Thyroid gland (tissue), 4 donors: Measurements from ENCODE around the gene MRPS18C. TPM values are rescaled to one million over a fixed set of nuclear protein-coding genes. Genes with fewer than 3 reads are reported as not detected.
"Not testable (repeated sequence)": the region's sequence is repeated elsewhere in the genome, so short reads cannot be mapped to it uniquely, and the experiment has no call there.

Source experiments
- DNase-seq, 2 donors: peaks; one replicate each; pipeline ENCODE4 v3.0.0-alpha.2; 2019
- H3K27ac ChIP-seq, 3 donors: fragments of 200-600 bp; sonication (generic); 1 replicate in 2 of 3; 2 replicates in 1 of 3; pipeline ENCODE4 v1.5.1; 2016 to 2019; ENCODE audit warnings: mild to moderate bottlenecking in 1 of 3, moderate library complexity in 1 of 3
- H3K27me3 ChIP-seq: fragments of 200-600 bp; sonication (generic); one replicate; pipeline ENCODE4 v1.5.1; 2019
- H3K36me3 ChIP-seq, 2 donors: fragments of 200-600 bp; sonication (generic); one replicate each; pipeline ENCODE4 v1.5.1; 2016 to 2019
- H3K4me1 ChIP-seq, 2 donors: fragments of 200-600 bp; sonication (generic); one replicate each; pipeline ENCODE4 v1.5.1; 2017 to 2019
- H3K4me3 ChIP-seq, 3 donors: fragments of 200-600 bp; sonication (generic); replicated peaks in 1 of 3; 1 replicate in 2 of 3; 2 replicates in 1 of 3; pipeline ENCODE4 v1.5.1; 2016; ENCODE audit warnings: mild to moderate bottlenecking in 1 of 3
- H3K9me3 ChIP-seq: fragments of 200-600 bp; sonication (generic); one replicate; pipeline ENCODE4 v1.5.1; 2017
- POLR2A ChIP-seq, 2 donors: fragments of 450-650 bp; IDR thresholded peaks; one replicate each; pipeline ENCODE4 v1.6.1; 2017; ENCODE audit warnings: antibody characterized with exemption in 2 of 2, mild to moderate bottlenecking in 2 of 2, moderate library complexity in 1 of 2
- WGBS, 2 donors: methylation state at CpG; one replicate each; pipeline ENCODE4 v1.1.5; 2017; 5-methylcytosine and 5-hydroxymethylcytosine counted together
- intact Hi-C: fragments of 100-400 bp; cut with DNase I; formaldehyde crosslinking; loops from one replicate; pipeline ENCODE4 v1.15.1; 2023
- total RNA-seq, 4 donors: library from RNA; depleted of rRNA; stranded (reverse); fragments of >200 nt; gene quantifications; one replicate each; pipeline ENCODE4 v1.2.3, GENCODE V29; 2016
- TF ChIP-seq, protein P1 (sequence below), 6 experiments: fragments of 200-600 bp in 3 of 6; fragments of 450-650 bp in 3 of 6; sonication (generic) in 3 of 6; IDR thresholded peaks; one replicate each; pipeline ENCODE4 v1.5.1; 2016 to 2019; ENCODE audit warnings: antibody characterized with exemption in 6 of 6, mild to moderate bottlenecking in 2 of 6, inconsistent platforms in 1 of 6, moderate library complexity in 1 of 6

MRPS18C gene
- total RNA-seq, 4 donors from 2014 or later, result 21.6 to 25.9 (median 22.3) TPM

DNA sequence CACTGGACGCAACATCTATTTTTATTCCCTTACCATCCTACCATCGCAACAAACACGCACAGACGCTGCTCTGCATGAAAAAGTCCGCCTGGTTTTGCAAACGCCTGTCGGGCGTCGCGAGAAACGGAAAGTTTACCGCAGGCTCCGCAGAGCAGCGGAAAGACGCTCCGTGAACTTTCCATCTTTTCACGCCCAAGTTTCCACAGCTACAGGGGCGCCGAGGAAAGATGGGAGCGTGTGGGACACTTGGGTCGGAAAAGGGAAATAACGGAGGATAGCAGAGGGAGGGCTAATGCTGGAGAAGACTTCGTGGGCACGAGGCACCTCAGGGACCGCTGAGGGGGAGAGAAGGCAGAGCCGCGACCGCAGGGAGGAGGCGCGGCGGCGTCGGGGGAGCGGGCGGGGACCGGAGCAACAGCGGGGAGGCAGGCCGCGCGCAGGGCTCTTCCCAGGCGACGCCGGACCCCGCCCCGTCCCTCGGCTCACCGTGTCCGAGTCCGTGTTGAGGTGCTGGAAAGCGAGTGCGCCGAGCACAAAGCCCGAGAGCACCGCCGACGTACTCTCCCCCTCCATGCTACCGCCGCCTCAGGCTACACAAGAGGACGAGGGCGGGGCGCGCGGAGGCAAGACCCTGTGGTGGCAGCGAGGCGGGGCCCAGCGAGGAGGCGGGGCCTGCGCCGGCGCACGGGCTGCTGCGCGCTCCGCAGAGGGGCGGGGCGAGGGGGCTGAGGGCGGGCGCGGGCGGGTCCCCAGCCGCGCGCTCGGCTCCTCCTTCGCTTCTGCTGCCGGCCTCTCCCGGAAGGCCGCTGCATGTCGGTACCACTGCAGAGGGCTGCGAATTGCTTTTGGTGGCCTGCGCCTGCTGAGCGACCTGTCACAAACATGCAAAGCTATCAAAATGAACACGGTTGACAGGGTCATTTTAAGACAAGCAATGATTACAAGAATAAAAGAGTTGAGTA is 28.9 kb downstream of the MRPS18C start, which contains the start of gene ABRAXAS1:
Gene ABRAXAS1 (minus strand): TSS at position 601 of the 962 bp plus-strand sequence. CDS start 28 bp downstream, at position 573.
- TF ChIP-seq POLR2A (IDR thresholded peaks at IDR 0.05), result peak in 1 of 2 donors; percentile 97
- TF ChIP-seq, protein P1, sequence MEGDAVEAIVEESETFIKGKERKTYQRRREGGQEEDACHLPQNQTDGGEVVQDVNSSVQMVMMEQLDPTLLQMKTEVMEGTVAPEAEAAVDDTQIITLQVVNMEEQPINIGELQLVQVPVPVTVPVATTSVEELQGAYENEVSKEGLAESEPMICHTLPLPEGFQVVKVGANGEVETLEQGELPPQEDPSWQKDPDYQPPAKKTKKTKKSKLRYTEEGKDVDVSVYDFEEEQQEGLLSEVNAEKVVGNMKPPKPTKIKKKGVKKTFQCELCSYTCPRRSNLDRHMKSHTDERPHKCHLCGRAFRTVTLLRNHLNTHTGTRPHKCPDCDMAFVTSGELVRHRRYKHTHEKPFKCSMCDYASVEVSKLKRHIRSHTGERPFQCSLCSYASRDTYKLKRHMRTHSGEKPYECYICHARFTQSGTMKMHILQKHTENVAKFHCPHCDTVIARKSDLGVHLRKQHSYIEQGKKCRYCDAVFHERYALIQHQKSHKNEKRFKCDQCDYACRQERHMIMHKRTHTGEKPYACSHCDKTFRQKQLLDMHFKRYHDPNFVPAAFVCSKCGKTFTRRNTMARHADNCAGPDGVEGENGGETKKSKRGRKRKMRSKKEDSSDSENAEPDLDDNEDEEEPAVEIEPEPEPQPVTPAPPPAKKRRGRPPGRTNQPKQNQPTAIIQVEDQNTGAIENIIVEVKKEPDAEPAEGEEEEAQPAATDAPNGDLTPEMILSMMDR (IDR thresholded peaks at IDR 0.05), result no peak
- no peaks in the 10 kb centered on the region for H3K9me3 ChIP-seq
- intact Hi-C loops, result no loop called here
- peaks cover 0 to 7% of the 10 kb centered on the region in 2 donors for H3K4me1 ChIP-seq
- H3K4me3 ChIP-seq, result peak within 1 kb of the TSS; percentile 25 to 71 (median 54)
- no peaks in the 10 kb centered on the region for H3K36me3 ChIP-seq
- peak within 1 kb of the TSS; percentile 70 to 94 (median 87) for H3K27ac ChIP-seq
- WGBS, 2 donors, result 1% methylated on average over 49 to 54 of the region's 93 CpGs
- H3K27me3 ChIP-seq, result no peaks in the 10 kb centered on the region
- peak; percentile 97 for DNase-seq

DNA sequence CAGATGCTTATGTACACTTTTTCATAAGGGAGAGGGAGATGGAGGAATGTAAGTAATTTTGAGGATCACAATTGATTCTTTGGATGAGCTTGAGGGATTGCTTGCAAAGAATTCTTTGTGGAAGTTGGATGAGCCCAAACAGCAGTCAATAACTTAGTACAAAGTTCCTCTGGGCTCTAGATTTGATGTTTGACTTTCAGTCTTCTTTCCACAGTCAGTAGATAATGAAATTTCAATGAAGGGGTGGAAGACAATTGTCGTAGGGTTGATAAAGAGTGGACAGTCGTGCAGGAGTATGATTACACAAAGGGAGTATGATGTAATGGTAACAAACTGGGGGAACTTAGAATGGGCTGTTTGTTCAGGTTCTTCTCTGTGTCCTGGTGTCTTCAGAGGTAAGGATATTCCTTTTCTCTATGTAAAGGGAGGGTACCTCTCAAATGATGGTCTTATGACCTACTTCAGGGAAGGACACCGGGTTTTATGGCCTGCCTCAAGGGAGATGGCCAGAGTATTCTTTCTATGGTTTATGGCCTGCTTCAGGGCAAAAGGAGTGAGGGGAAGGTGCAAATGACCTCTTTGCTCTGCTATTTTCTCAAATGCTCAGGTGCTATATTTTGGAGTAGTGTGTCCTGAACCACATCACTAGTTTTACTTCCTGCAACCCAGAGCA is 30.7 kb downstream of the MRPS18C start:
- TF ChIP-seq, protein P1 (IDR thresholded peaks at IDR 0.05), result no peak
- no peak for TF ChIP-seq POLR2A (IDR thresholded peaks at IDR 0.05)
- Histone ChIP-seq H3K27me3 (no peaks in the 10 kb centered on the region), H3K4me1 (peaks cover 0 to 7% of the 10 kb centered on the region in 2 donors), H3K4me3 (no peak overlapping the region), H3K36me3 (no peaks in the 10 kb centered on the region), H3K27ac (no peak overlapping the region), H3K9me3 (no peaks in the 10 kb centered on the region)
- WGBS, 2 donors, result 93% methylated on average over 3 of the region's 3 CpGs
- no peak for DNase-seq
- intact Hi-C loops, result no loop called here

- H3K4me1 ChIP-seq, result peaks cover 0 to 4% of the 10 kb centered on the region in 2 donors
- no peak for TF ChIP-seq POLR2A (IDR thresholded peaks at IDR 0.05)
- TF ChIP-seq, protein P1 (IDR thresholded peaks at IDR 0.05), result no peak
- no peak overlapping the region for H3K27ac ChIP-seq
- intact Hi-C loops, result no loop called here
- no peak overlapping the region for H3K4me3 ChIP-seq
- H3K36me3 ChIP-seq, result no peaks in the 10 kb centered on the region
- H3K9me3 ChIP-seq, result no peaks in the 10 kb centered on the region
- DNase-seq, result no peak
- 23 to 28% methylated on average over 1 of the region's 1 CpG for WGBS, 2 donors
- H3K27me3 ChIP-seq, result no peaks in the 10 kb centered on the region
Observed at GRCh38 chr4:83489711-83490326, 34.0 kb downstream of the MRPS18C start.

DNA sequence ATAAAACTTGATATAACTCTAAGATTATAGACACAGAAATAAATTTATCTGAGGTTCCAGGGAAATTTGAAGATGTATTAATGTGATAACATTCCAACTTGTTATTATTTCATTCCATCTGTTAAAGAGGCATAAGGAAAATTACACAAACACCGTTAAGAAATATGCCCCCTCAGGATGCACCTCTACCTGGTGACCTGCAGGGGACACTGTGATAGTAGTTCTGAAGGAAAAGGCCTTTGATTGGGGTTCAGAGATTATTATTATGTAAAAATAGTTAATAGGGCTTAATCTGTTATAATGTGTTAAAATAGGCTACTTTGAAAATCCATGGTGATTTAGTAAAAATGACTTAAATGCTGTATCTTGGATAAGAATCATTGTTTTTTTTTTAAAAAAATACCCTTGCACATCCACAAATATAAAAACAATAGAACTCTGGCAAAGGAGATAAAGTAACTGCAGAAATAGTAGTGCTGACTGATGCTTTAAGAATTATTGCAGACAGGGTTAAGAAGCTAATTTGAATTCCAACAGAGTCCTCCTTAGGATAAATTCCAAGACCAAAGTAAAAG is 35.1 kb downstream of the MRPS18C start:
- WGBS, 2 donors, result 2 to 3% methylated on average over 1 of the region's 1 CpG
- Histone ChIP-seq H3K4me1 (no peaks in the 10 kb centered on the region), H3K27ac (no peak overlapping the region), H3K9me3 (no peaks in the 10 kb centered on the region), H3K36me3 (no peaks in the 10 kb centered on the region), H3K27me3 (no peaks in the 10 kb centered on the region), H3K4me3 (no peak overlapping the region)
- intact Hi-C loops, result no loop called here
- TF ChIP-seq, protein P1 (IDR thresholded peaks at IDR 0.05), result peak; percentile 57 to 71 (median 64)
- TF ChIP-seq POLR2A (IDR thresholded peaks at IDR 0.05), result no peak
- no peak for DNase-seq

- H3K36me3 ChIP-seq, DNase-seq, H3K9me3 ChIP-seq, H3K4me3 ChIP-seq, intact Hi-C loops, H3K4me1 ChIP-seq, H3K27me3 ChIP-seq, H3K27ac ChIP-seq: not testable (repeated sequence)
- WGBS, 2 donors, result 86 to 91% methylated on average over 8 of the region's 8 CpGs
Observed at GRCh38 chr4:83496085-83496917, 40.4 kb downstream of the MRPS18C start.
